Pancreas (tissue), 10 donors: Measurements from ENCODE around the gene FBXO34. TPM values are rescaled to one million over a fixed set of nuclear protein-coding genes. Genes with fewer than 3 reads are reported as not detected.

Experiments
- ATAC-seq, 4 donors: fragments of 200-7000 bp; cut with Tn5 transposase; one replicate each; pipeline versions ENCODE4 v1.8.0 to v1.9.1; 2020; ENCODE audit warnings: mild to moderate bottlenecking in 4 of 4, moderate library complexity in 4 of 4
- DNase-seq, 6 donors: peaks; one replicate each; pipeline ENCODE4 v3.0.0-alpha.2; 2020
- FAIRE-seq: peaks from 2 replicates; lab custom pipeline; 2012; peaks lifted over from hg19 to GRCh38; lab: Jason Lieb, UNC
- H3K27ac ChIP-seq, 4 donors: fragments of 200-600 bp; sonication (generic); 1 replicate in 3 of 4; 2 replicates in 1 of 4; pipeline versions ENCODE4 v1.5.0 to v1.8.0; 2020
- H3K27me3 ChIP-seq, 4 donors: fragments of 200-600 bp; one replicate each; pipeline ENCODE4 v1.8.0; 2021
- H3K36me3 ChIP-seq, 3 donors: fragments of 200-600 bp; sonication (generic) in 1 of 3; one replicate each; pipeline versions ENCODE4 v1.5.0 to v1.8.0; 2020 to 2021
- H3K4me1 ChIP-seq, 3 donors: fragments of 200-600 bp; one replicate each; pipeline ENCODE4 v1.8.0; 2021
- H3K4me3 ChIP-seq, 4 donors: fragments of 200-600 bp; sonication (generic) in 2 of 4; one replicate each; pipeline versions ENCODE4 v1.5.0 to v1.8.0; 2020 to 2021
- H3K9me3 ChIP-seq, 4 donors: fragments of 200-600 bp; one replicate each; pipeline ENCODE4 v1.8.0; 2021
- WGBS, 2 donors: extraction: QIAGEN DNeasy Blood & Tissue Kit; methylation state at CpG; one replicate each; pipeline ENCODE4 v1.1.7; 2013; 5-methylcytosine and 5-hydroxymethylcytosine counted together
- intact Hi-C, 3 donors: fragments of 100-400 bp; cut with DNase I; formaldehyde crosslinking; loops; one replicate each; pipeline versions ENCODE4 v1.11.1 to v1.14.2; 2022
- polyA plus RNA-seq, 2 donors: library from polyadenylated mRNA; stranded (reverse); fragments of 200-250 nt; gene quantifications; one replicate each; pipeline ENCODE4 v1.2.3, GENCODE V29; 2013
- total RNA-seq, 6 donors: library from RNA; stranded (reverse); fragmentation: NEBNext Ultra II Directional in 4 of 6; extraction: Animal tissue kit (Norgen Biotek cat#: 25700) in 4 of 6; gene quantifications; one replicate each; pipeline versions ENCODE4 v1.2.1 to v1.2.4, GENCODE V29; 2021 to 2023
- TF ChIP-seq, protein P1 (sequence below), 4 donors: fragments of 200-600 bp; sonication (generic) in 3 of 4; IDR thresholded peaks; one replicate each; pipeline versions ENCODE4 v1.5.0 to v1.8.0; 2021; ENCODE audit warnings: antibody characterized with exemption in 4 of 4
- donor health status: healthy with polysubstance abuse.
- donor health status: DM: no; HTN: no; CAD: no; lungs with moderate emphysema.
- donor health status: DM: no; HTN: no; CAD: no.
- donor health status: control.
- donor health status: control.
- donor health status: Bipolar disorder and iron deficiency.
- donor health status: DM: yes; HTN: yes; CAD: no.
- donor health status: DM: no; HTN: no; CAD: no.
- donor health status: DM: no; HTN: no; CAD: no.
- donor health status: DM: yes; HTN: yes; CAD: no.

Gene FBXO34
- total and polyA plus RNA-seq, 8 donors = 4.6 to 19.7 (median 9.4) TPM

DNA sequence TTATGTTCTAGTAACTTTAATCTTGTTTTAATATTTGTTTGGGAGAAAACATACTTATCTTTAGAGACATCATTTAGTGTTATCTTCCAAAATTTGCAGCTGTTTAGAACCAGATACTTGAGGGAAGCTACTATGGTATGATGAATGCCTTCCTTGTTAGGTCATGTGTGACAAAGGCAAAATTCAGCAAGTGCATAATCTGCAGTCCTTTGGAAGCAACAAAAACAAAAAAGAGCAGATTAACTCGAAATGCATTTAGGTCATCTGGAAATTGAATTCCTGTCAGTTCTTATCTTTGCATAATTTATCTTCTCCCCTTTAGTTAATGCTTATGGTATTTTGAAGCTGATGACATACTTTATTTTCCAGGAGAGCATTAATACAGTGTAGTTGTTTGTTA is 3.5 kb downstream of the FBXO34 start:
- no peak for ATAC-seq
- Histone ChIP-seq H3K9me3 (no peaks in the 10 kb centered on the region), H3K4me3 (no peak overlapping the region), H3K27me3 (no peaks in the 10 kb centered on the region), H3K36me3 (no peaks in the 10 kb centered on the region), H3K27ac (peak overlapping the region in 1 of 4 donors; percentile 42), H3K4me1 (peaks cover 0 to 39% (median 37%) of the 10 kb centered on the region in 3 donors)
- DNase-seq = no peak
- 5 to 8% methylated on average over 1 of the region's 1 CpG for WGBS, 2 donors
- TF ChIP-seq, protein P1, sequence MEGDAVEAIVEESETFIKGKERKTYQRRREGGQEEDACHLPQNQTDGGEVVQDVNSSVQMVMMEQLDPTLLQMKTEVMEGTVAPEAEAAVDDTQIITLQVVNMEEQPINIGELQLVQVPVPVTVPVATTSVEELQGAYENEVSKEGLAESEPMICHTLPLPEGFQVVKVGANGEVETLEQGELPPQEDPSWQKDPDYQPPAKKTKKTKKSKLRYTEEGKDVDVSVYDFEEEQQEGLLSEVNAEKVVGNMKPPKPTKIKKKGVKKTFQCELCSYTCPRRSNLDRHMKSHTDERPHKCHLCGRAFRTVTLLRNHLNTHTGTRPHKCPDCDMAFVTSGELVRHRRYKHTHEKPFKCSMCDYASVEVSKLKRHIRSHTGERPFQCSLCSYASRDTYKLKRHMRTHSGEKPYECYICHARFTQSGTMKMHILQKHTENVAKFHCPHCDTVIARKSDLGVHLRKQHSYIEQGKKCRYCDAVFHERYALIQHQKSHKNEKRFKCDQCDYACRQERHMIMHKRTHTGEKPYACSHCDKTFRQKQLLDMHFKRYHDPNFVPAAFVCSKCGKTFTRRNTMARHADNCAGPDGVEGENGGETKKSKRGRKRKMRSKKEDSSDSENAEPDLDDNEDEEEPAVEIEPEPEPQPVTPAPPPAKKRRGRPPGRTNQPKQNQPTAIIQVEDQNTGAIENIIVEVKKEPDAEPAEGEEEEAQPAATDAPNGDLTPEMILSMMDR (IDR thresholded peaks at IDR 0.05) = no peak
- no peak for FAIRE-seq
- intact Hi-C loops = loop anchor here in 1 of 3 donors (5.0 kb wide), 1 partner anchor 78 kb away; no protein-coding TSS in a partner anchor

DNA sequence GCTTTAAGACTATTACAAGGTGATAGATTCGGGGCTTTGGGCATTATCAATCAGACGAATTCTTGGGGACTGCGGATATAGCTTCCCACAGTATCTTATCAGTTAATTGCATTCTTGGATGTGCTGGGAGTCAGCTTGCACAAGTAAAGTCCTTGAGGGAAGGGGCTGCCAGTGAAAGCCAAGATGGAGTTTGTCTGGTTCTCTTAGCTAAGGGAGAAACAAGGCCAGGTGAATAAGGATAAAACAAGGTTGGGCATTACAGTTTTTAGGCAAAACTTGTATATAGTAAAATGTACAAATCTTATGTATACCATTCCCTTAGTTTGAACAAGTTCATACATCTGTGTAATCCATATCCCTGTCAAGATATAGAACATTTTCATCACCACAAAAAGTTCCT is 5.5 kb downstream of the FBXO34 start:
- no peak for ATAC-seq
- Histone ChIP-seq H3K27ac (no peak overlapping the region), H3K4me3 (no peak overlapping the region), H3K36me3 (no peaks in the 10 kb centered on the region), H3K27me3 (no peaks in the 10 kb centered on the region), H3K9me3 (no peaks in the 10 kb centered on the region), H3K4me1 (peaks cover 0 to 33% (median 32%) of the 10 kb centered on the region in 3 donors)
- intact Hi-C loops = no loop called here
- WGBS, 2 donors = 30 to 31% methylated on average over 3 of the region's 3 CpGs
- TF ChIP-seq, protein P1 (IDR thresholded peaks at IDR 0.05) = no peak
- FAIRE-seq = no peak
- no peak for DNase-seq

DNA sequence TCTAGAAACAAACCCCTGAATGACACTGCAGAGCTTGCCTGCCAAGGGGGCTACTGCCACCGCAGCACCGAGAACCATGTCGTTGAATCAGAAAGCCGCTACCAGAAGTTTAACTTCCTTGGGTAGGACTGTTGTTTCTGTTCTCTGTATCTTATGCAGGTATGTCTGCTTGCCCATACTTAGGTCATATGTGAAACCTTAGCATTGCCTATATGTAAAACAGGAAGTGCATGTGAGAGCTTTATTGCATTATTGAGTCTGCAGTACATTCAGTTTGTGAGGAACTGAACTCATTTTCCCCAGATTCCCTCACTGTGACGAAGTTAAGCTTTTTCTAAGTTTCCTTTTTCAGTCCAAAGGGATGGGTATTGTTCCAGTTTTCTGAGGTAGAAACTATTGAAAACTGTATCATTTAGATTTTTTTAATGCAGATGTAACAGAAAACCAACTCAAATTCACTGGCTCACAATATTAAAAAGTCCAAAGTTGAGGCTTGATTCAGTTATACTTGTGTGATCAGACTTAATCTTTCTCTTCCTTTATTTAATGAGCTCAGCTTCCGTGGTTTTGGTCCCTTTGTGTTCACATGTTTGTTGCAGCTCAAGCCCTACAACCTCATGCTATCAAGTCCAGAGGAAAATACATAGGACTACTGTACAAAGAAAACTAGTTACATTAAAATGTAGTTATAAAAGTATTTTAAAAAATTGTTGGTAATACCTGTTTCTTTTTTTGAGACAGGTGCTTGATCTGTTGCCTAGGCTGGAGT is 6.9 kb downstream of the FBXO34 start:
- no peaks in the 10 kb centered on the region for H3K36me3 ChIP-seq
- no peak overlapping the region for H3K27ac ChIP-seq
- FAIRE-seq (no peak), ATAC-seq (no peak), DNase-seq (no peak)
- H3K4me3 ChIP-seq = no peak overlapping the region
- WGBS, 2 donors = 80% methylated on average over 6 of the region's 6 CpGs
- intact Hi-C loops = no loop called here
- H3K4me1 ChIP-seq = peaks cover 0 to 25% (median 22%) of the 10 kb centered on the region in 3 donors
- TF ChIP-seq, protein P1 (IDR thresholded peaks at IDR 0.05) = no peak
- no peaks in the 10 kb centered on the region for H3K27me3 ChIP-seq
- H3K9me3 ChIP-seq = no peaks in the 10 kb centered on the region

DNA sequence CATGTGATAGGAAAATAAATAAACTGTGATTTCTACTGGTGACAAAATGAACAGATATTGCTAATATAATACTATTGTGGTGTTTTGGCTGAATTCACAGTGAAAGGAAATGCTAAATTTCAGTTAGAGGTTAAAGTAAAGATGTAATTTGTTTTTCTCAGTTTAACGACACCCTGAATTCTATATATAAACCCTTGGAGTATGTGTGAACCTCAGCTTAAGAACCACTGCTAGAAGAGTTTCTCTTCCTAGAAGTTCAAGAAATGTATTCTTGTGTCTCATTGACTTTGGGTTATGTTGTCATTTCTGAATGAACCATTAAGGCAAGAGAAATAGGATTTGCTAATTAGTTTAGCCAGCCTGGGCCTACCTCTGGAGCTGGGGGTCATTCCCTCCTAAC is 8.2 kb downstream of the FBXO34 start:
- 97 to 100% methylated on average over 1 of the region's 1 CpG for WGBS, 2 donors
- H3K4me3 ChIP-seq = no peak overlapping the region
- intact Hi-C loops = no loop called here
- DNase-seq (no peak), ATAC-seq (no peak), FAIRE-seq (no peak)
- TF ChIP-seq, protein P1 (IDR thresholded peaks at IDR 0.05) = no peak
- H3K36me3 ChIP-seq = no peaks in the 10 kb centered on the region
- H3K27ac ChIP-seq = no peak overlapping the region
- no peaks in the 10 kb centered on the region for H3K27me3 ChIP-seq
- H3K4me1 ChIP-seq = peaks cover 0 to 15% (median 14%) of the 10 kb centered on the region in 3 donors
- no peaks in the 10 kb centered on the region for H3K9me3 ChIP-seq

DNA sequence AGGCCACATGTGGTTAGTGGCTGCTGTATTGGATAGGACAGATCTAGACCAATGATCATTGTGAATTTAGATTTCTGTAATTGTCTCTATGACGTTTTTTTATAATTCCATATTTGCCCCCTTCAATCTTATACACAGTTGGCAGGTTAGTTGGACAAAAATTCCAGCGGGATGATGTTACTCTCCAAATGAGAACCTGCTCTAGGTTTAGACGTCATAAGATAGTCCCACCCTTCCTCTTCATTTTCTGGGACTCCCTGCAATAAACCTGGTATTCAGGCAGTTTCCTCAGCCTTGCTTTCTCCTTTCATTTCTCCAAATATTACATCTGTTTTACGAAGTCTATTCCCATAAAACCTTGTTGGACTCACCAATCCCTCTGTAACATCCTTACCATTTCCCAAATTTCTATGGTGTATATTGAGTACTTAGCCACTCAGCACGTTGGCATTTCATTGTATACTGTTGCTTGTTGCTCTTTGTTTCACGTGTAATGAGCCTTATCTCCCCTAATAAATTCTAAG is 10.2 kb downstream of the FBXO34 start:
- Histone ChIP-seq H3K9me3 (no peaks in the 10 kb centered on the region), H3K4me3 (no peak overlapping the region), H3K4me1 (peaks cover 0 to 13% (median 11%) of the 10 kb centered on the region in 3 donors), H3K27ac (no peak overlapping the region), H3K36me3 (no peaks in the 10 kb centered on the region), H3K27me3 (no peaks in the 10 kb centered on the region)
- intact Hi-C loops = no loop called here
- FAIRE-seq (no peak), ATAC-seq (no peak), DNase-seq (no peak)
- TF ChIP-seq, protein P1 (IDR thresholded peaks at IDR 0.05) = no peak
- 81 to 84% methylated on average over 6 of the region's 6 CpGs for WGBS, 2 donors
